H1 (cell line): ENCODE data around the gene VPS13A. TPM values are rescaled to one million over a fixed set of nuclear protein-coding genes. Genes with fewer than 3 reads are reported as not detected.

Experiments
- CTCF ChIA-PET: fragments of 300-600 bp; sonication (Branson Sonifier 250); formaldehyde crosslinking; loops from one replicate; lab custom pipeline; 2021; ENCODE audit not compliant: partially characterized antibody; lab: Charles Lee
- POLR2A ChIA-PET: fragments of 300-600 bp; sonication (Branson Sonifier 250); formaldehyde crosslinking; loops from one replicate; lab custom pipeline; 2021; ENCODE audit warnings: inconsistent platforms; ENCODE audit not compliant: partially characterized antibody; lab: Charles Lee
- DNase-seq, 2 experiments: peaks; one replicate each; pipeline versions ENCODE4 v3.0.0 to v3.0.0-alpha.2; 2010 to 2022; ENCODE audit warnings: low spot score in 2 of 2, low read depth in 1 of 2, mixed read lengths in 1 of 2
- FAIRE-seq: peaks from 2 replicates; lab custom pipeline; 2011; peaks lifted over from hg19 to GRCh38; lab: Jason Lieb, UNC
- H2AFZ ChIP-seq: 2 replicates; pipeline ENCODE4 v1.8.1; 2012; ENCODE audit warnings: low read length, inconsistent platforms
- H2AK5ac ChIP-seq: 2 replicates; pipeline ENCODE4 v1.6.1; 2013; ENCODE audit warnings: low read depth, low read length
- H2BK120ac ChIP-seq: replicated peaks from 2 replicates; pipeline ENCODE3; 2013; ENCODE audit warnings: low read depth, low read length, inconsistent platforms
- H2BK12ac ChIP-seq: 2 replicates; pipeline ENCODE4 v1.6.1; 2013; ENCODE audit warnings: low read depth, low read length
- H2BK15ac ChIP-seq: 2 replicates; pipeline ENCODE4 v1.6.1; 2013; ENCODE audit warnings: low read length
- H2BK20ac ChIP-seq: 2 replicates; pipeline ENCODE4 v1.6.1; 2013; ENCODE audit warnings: low read length
- H2BK5ac ChIP-seq: 2 replicates; pipeline ENCODE4 v1.6.1; 2013; ENCODE audit warnings: low read depth, low read length
- H3K14ac ChIP-seq: 2 replicates; pipeline ENCODE4 v1.6.1; 2013; ENCODE audit warnings: inconsistent platforms; ENCODE audit not compliant: insufficient read length
- H3K18ac ChIP-seq: 2 replicates; pipeline ENCODE4 v1.6.1; 2013; ENCODE audit warnings: low read length; ENCODE audit errors: extremely low read depth
- H3K23ac ChIP-seq: 2 replicates; pipeline ENCODE4 v1.6.1; 2013; ENCODE audit warnings: inconsistent platforms; ENCODE audit not compliant: insufficient read length
- H3K23me2 ChIP-seq: 2 replicates; pipeline ENCODE4 v1.6.1; 2013; ENCODE audit warnings: low read depth, low read length
- H3K27ac ChIP-seq: 2 replicates; pipeline ENCODE4 v1.6.1; 2011; ENCODE audit warnings: low read depth, low read length, inconsistent platforms
- H3K27me3 ChIP-seq, 4 experiments: replicated peaks in 1 of 4; 1 replicate in 1 of 4; 2 replicates in 3 of 4; pipeline versions ENCODE4 v1.6.1 to v1.8.1; 2011 to 2013; ENCODE audit warnings: low read length in 3 of 4, mild to moderate bottlenecking in 3 of 4, inconsistent platforms in 2 of 4, mixed read lengths in 2 of 4, moderate library complexity in 1 of 4; ENCODE audit not compliant: control insufficient read depth in 3 of 4, insufficient read depth in 3 of 4; ENCODE audit errors: extremely low read depth in 1 of 4
- H3K36me3 ChIP-seq, 4 experiments: 2 replicates each; pipeline versions ENCODE4 v1.6.1 to v1.8.1; 2011 to 2013; ENCODE audit warnings: mild to moderate bottlenecking in 4 of 4, low read length in 3 of 4, moderate library complexity in 2 of 4, control low read depth in 1 of 4, inconsistent platforms in 1 of 4; ENCODE audit not compliant: insufficient read depth in 4 of 4, control insufficient read depth in 2 of 4
- H3K4ac ChIP-seq: replicated peaks from 2 replicates; pipeline ENCODE3; 2013; ENCODE audit warnings: low read length, low read depth, mixed read lengths, inconsistent platforms; ENCODE audit not compliant: insufficient read length
- H3K4me1 ChIP-seq, 4 experiments: replicated peaks in 1 of 4; 1 replicate in 1 of 4; 2 replicates in 3 of 4; pipeline versions ENCODE4 v1.6.1 to v1.8.1; 2011 to 2013; ENCODE audit warnings: low read length in 3 of 4, inconsistent platforms in 2 of 4, mixed read lengths in 1 of 4; ENCODE audit not compliant: insufficient read depth in 4 of 4, control insufficient read depth in 3 of 4
- H3K4me2 ChIP-seq, 2 experiments: 2 replicates each; pipeline versions ENCODE4 v1.6.1 to v1.8.1; 2011 to 2013; ENCODE audit warnings: low read depth in 2 of 2, low read length in 2 of 2, control low read depth in 1 of 2, inconsistent platforms in 1 of 2, mild to moderate bottlenecking in 1 of 2; ENCODE audit not compliant: insufficient read depth in 1 of 2
- H3K4me3 ChIP-seq, 4 experiments: fragments of 200-600, 300-600 bp in 1 of 4; sonication (generic), shearing (Covaris generic), sonication (Bioruptor Twin) in 1 of 4; 2 replicates each; pipeline versions ENCODE4 v1.5.1 to v1.8.1; 2011 to 2016; ENCODE audit warnings: low read length in 4 of 4, low read depth in 3 of 4, control low read depth in 2 of 4, inconsistent platforms in 2 of 4, mild to moderate bottlenecking in 2 of 4, mixed read lengths in 1 of 4, moderate library complexity in 1 of 4; ENCODE audit not compliant: insufficient read depth in 2 of 4; ENCODE audit errors: extremely low read depth in 1 of 4
- H3K56ac ChIP-seq: replicated peaks from 2 replicates; pipeline ENCODE3; 2013; ENCODE audit warnings: low read depth, mild to moderate bottlenecking, mixed read lengths, low read length, inconsistent platforms; ENCODE audit not compliant: insufficient read length
- H3K79me1 ChIP-seq: 2 replicates; pipeline ENCODE4 v1.6.1; 2013; ENCODE audit warnings: low read depth, low read length, control low read depth
- H3K79me2 ChIP-seq, 2 experiments: 2 replicates each; pipeline versions ENCODE4 v1.6.1 to v1.8.1; 2012 to 2013; ENCODE audit warnings: low read length in 2 of 2, mild to moderate bottlenecking in 2 of 2, inconsistent platforms in 1 of 2; ENCODE audit not compliant: insufficient read depth in 2 of 2, control insufficient read depth in 1 of 2
- H3K9ac ChIP-seq, 4 experiments: replicated peaks in 1 of 4; 1 replicate in 1 of 4; 2 replicates in 3 of 4; pipeline versions ENCODE4 v1.6.1 to v1.8.1; 2011 to 2013; ENCODE audit warnings: low read depth in 3 of 4, low read length in 3 of 4, control low read depth in 2 of 4, mild to moderate bottlenecking in 2 of 4, moderate library complexity in 2 of 4, inconsistent platforms in 1 of 4; ENCODE audit errors: extremely low read depth in 1 of 4
- H3K9me3 ChIP-seq, 2 experiments: 2 replicates each; pipeline versions ENCODE4 v1.6.1 to v1.8.1; 2012 to 2013; ENCODE audit warnings: mild to moderate bottlenecking in 2 of 2, moderate library complexity in 2 of 2, control low read depth in 1 of 2, inconsistent platforms in 1 of 2, low read depth in 1 of 2, low read length in 1 of 2, mixed read lengths in 1 of 2; ENCODE audit not compliant: insufficient read depth in 2 of 2
- H4K20me1 ChIP-seq, 2 experiments: replicated peaks in 1 of 2; 2 replicates each; pipeline versions ENCODE3 to v1.8.1; 2011 to 2013; ENCODE audit warnings: inconsistent platforms in 2 of 2, low read length in 2 of 2, mild to moderate bottlenecking in 1 of 2; ENCODE audit not compliant: insufficient read depth in 2 of 2, control insufficient read depth in 1 of 2
- H4K5ac ChIP-seq: 2 replicates; pipeline ENCODE4 v1.6.1; 2013; ENCODE audit warnings: low read length, low read depth, mixed read lengths, inconsistent platforms; ENCODE audit not compliant: insufficient read length
- H4K8ac ChIP-seq: 2 replicates; pipeline ENCODE4 v1.8.0; 2013; ENCODE audit warnings: mild to moderate bottlenecking, moderate library complexity, low read length, inconsistent platforms; ENCODE audit not compliant: insufficient read depth; ENCODE audit errors: extremely low read depth
- H4K91ac ChIP-seq: replicated peaks from 2 replicates; pipeline ENCODE3; 2013; ENCODE audit warnings: low read length, mixed read lengths, inconsistent platforms; ENCODE audit not compliant: insufficient read length
- KDM1A ChIP-seq: fragments of 200-600, 300-600 bp; sonication (generic); IDR thresholded peaks from 2 replicates; pipeline ENCODE4 v1.7.1; 2016; ENCODE audit warnings: mild to moderate bottlenecking, low read length, borderline replicate concordance
- WGBS, 2 experiments: shearing (Covaris generic) in 1 of 2; methylation state at CpG; one replicate each; pipeline versions ENCODE4 v1.1.6 to v1.1.7; 2013 to 2015; ENCODE audit warnings: low lambda C conversion rate in 2 of 2, mixed read lengths in 2 of 2, inconsistent platforms in 1 of 2, low coverage in 1 of 2, missing lambda C conversion rate in 1 of 2; ENCODE audit not compliant: insufficient replicate concordance in 2 of 2, insufficient coverage in 1 of 2, insufficient read length in 1 of 2; ENCODE audit errors: extremely low coverage in 1 of 2, missing lambda C conversion rate in 1 of 2; 5-methylcytosine and 5-hydroxymethylcytosine counted together
- polyA plus RNA-seq, 7 experiments: library from polyadenylated mRNA; depleted of rRNA in 3 of 7; stranded (reverse) in 5 of 7; unstranded in 2 of 7; fragments of >200 nt in 5 of 7; fragments of 200-250 nt in 2 of 7; gene quantifications; 1 replicate in 5 of 7; 2 replicates in 1 of 7; 4 replicates in 1 of 7; pipeline versions ENCODE4 v1.2.1 to v1.2.3, GENCODE V29; 2011 to 2013; ENCODE audit warnings: missing spikeins in 2 of 7, mixed read lengths in 2 of 7
- total RNA-seq: library from RNA; stranded (reverse); fragmentation: NEBNext Ultra II Directional; extraction: Animal tissue kit (Norgen Biotek cat#: 25700); gene quantifications from 2 replicates; pipeline ENCODE4 v1.2.1, GENCODE V29; 2021
- TF ChIP-seq, protein P1 (sequence below): IDR thresholded peaks from 2 replicates; pipeline ENCODE4 v1.6.1; 2011; ENCODE audit warnings: low read length, improper control_type of control experiment

VPS13A gene
- total and polyA plus RNA-seq, 2 of the 8 experiments (the other 6 are each of a cell fraction or from before 2014, with no cell fraction given) = 6.0 to 36.5 TPM

DNA sequence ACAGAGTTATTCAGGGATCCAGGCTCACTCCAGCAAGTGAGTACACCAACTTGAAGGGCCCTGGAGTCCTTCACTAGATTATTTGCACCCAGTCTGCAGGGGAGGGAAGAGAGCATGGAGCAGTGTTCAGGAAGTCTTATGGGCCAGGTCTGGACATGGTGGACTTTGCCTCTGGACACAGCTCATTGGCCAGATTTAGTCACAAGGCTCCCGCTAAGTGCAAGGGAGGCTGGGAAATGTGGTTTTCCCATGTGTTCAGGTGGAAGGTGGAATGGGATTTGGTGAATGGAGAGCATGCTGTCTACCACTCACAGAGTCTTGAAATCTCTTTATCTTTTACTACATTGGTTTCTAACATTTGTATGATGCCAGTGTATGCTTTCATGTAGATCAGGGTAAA, 270.3 kb downstream of the VPS13A start:
- Histone ChIP-seq H4K5ac (no peak overlapping the region), H3K9me3 (no peaks in the 10 kb centered on the region), H3K56ac (no peak overlapping the region), H3K79me1 (no peaks in the 10 kb centered on the region), H3K79me2 (no peaks in the 10 kb centered on the region), H3K4me3 (no peak overlapping the region), H2BK20ac (no peak overlapping the region), H3K36me3 (no peaks in the 10 kb centered on the region), H2BK5ac (no peak overlapping the region), H3K27me3 (no peaks in the 10 kb centered on the region), H4K20me1 (no peaks in the 10 kb centered on the region), H2BK15ac (no peak overlapping the region), H3K18ac (no peak overlapping the region), H3K4me2 (no peak overlapping the region), H3K23ac (no peak overlapping the region), H4K8ac (no peak overlapping the region), H3K4me1 (no peaks in the 10 kb centered on the region), H2BK120ac (no peak overlapping the region), H3K9ac (no peak overlapping the region), H4K91ac (no peak overlapping the region), H3K27ac (no peak overlapping the region), H2AK5ac (no peak overlapping the region), H2AFZ (no peak overlapping the region), H2BK12ac (no peak overlapping the region), H3K4ac (no peak overlapping the region), H3K14ac (no peak overlapping the region), H3K23me2 (peaks cover 2% of the 10 kb centered on the region; the same call in 1 of the 2 replicates)
- FAIRE-seq (no peak), DNase-seq (no peak)
- TF ChIP-seq, protein P1, sequence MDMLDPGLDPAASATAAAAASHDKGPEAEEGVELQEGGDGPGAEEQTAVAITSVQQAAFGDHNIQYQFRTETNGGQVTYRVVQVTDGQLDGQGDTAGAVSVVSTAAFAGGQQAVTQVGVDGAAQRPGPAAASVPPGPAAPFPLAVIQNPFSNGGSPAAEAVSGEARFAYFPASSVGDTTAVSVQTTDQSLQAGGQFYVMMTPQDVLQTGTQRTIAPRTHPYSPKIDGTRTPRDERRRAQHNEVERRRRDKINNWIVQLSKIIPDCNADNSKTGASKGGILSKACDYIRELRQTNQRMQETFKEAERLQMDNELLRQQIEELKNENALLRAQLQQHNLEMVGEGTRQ = peak; percentile 32; the same call in 1 of the 2 replicates
- no peak for TF ChIP-seq KDM1A
- ChIA-PET POLR2A (no interaction called here), CTCF (interaction anchor here (1.2 to 20.5 kb wide), 2 partner anchors 9 to 42 kb away, joined by 3 to 384 read pairs; no protein-coding TSS in a partner anchor)
- whole genome bisulfite sequencing, 2 experiments = 89% methylated on average over 1 of the region's 1 CpG; no CpG with 5 or more reads in 1 of the 2 experiments
